ENCODE results near the gene SP110.

- TF ChIP-seq CREB1 (IDR thresholded peaks at IDR 0.05; ENCODE audit: low read depth) (no peak), REST (IDR thresholded peaks at IDR 0.05; ENCODE audit: low read depth) (no peak), EP300 (IDR thresholded peaks at IDR 0.05; ENCODE audit: borderline replicate concordance) (no peak), CEBPB (IDR thresholded peaks at IDR 0.05) (no peak), TAF1 (IDR thresholded peaks at IDR 0.05; ENCODE audit: low read depth) (no peak), RAD21 (IDR thresholded peaks at IDR 0.05; ENCODE audit: low read depth) (no peak), EGR1 (IDR thresholded peaks at IDR 0.05) (no peak)
- TF ChIP-seq, protein P1, sequence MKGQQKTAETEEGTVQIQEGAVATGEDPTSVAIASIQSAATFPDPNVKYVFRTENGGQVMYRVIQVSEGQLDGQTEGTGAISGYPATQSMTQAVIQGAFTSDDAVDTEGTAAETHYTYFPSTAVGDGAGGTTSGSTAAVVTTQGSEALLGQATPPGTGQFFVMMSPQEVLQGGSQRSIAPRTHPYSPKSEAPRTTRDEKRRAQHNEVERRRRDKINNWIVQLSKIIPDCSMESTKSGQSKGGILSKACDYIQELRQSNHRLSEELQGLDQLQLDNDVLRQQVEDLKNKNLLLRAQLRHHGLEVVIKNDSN (IDR thresholded peaks at IDR 0.05): no peak
- TF ChIP-seq, protein P2, sequence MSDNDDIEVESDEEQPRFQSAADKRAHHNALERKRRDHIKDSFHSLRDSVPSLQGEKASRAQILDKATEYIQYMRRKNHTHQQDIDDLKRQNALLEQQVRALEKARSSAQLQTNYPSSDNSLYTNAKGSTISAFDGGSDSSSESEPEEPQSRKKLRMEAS (IDR thresholded peaks at IDR 0.05): no peak
Observed at GRCh38 chr2:230246206-230246605, 26.4 kb upstream of the SP110 start.

All from Ishikawa (cell line).